Endometrial microvascular endothelial cells (primary cell): ENCODE measurements around the gene AKAP11. TPM values are rescaled to one million over a fixed set of nuclear protein-coding genes. Genes with fewer than 3 reads are reported as not detected.

ENCODE experiments used
- in situ Hi-C: cut with HindIII; loops from 2 replicates; pipeline ENCODE4 v1.10.0; 2017; ENCODE audit warnings: low sequenced_read_pairs, low pct_unique_long_range_greater_than_20kb; ENCODE audit errors: inconsistent ontology term
- total RNA-seq: library from RNA; depleted of rRNA; stranded (reverse); fragments of >200 nt; gene quantifications from one replicate; pipeline ENCODE4 v1.2.3, GENCODE V29; 2015; ENCODE audit errors: inconsistent ontology term

The AKAP11 gene
- total RNA-seq, 1 donor from 2014 or later, result 18.1 TPM

GRCh38 chr13:42364613-42365000 lies 92.7 kb downstream of the AKAP11 start:
- in situ Hi-C loops, result no loop called here

GRCh38 chr13:42367831-42368230 lies 95.9 kb downstream of the AKAP11 start:
- in situ Hi-C loops, result no loop called here

- in situ Hi-C loops, result no loop called here
Observed at GRCh38 chr13:42369071-42369797, 97.3 kb downstream of the AKAP11 start.

GRCh38 chr13:42370229-42370628 lies 98.3 kb downstream of the AKAP11 start:
- in situ Hi-C loops, result no loop called here

Other genes with a start within 250 kb of the AKAP11 start
- 14.8 TPM for gene DGKH, start 223.5 kb upstream of the AKAP11 start, total RNA-seq